ENCODE data around the gene PRKAR1A. TPM values are rescaled to one million over a fixed set of nuclear protein-coding genes. Genes with fewer than 3 reads are reported as not detected.
"Not testable (repeated sequence)": the region's sequence is repeated elsewhere in the genome, so short reads cannot be mapped to it uniquely, and the experiment has no call there.

The PRKAR1A gene
- polyA plus RNA-seq, 3 donors from 2014 or later = 275 to 458 (median 320) TPM

GRCh38 chr17:68579194-68579927, 67.1 kb downstream of the PRKAR1A start:
- no peak for DNase-seq
- no peak overlapping the region for H3K4me3 Mint-ChIP-seq
- no peaks in the 10 kb centered on the region for H3K9me3 Mint-ChIP-seq
- H3K4me1 Mint-ChIP-seq = no peaks in the 10 kb centered on the region
- H3K36me3 Mint-ChIP-seq = no peaks in the 10 kb centered on the region
- H3K27ac Mint-ChIP-seq = no peak overlapping the region
- peaks cover 0 to 1% (median 0%) of the 10 kb centered on the region in 3 donors for H3K27me3 Mint-ChIP-seq (ENCODE audit: low read depth in 3 of 3)

DNA sequence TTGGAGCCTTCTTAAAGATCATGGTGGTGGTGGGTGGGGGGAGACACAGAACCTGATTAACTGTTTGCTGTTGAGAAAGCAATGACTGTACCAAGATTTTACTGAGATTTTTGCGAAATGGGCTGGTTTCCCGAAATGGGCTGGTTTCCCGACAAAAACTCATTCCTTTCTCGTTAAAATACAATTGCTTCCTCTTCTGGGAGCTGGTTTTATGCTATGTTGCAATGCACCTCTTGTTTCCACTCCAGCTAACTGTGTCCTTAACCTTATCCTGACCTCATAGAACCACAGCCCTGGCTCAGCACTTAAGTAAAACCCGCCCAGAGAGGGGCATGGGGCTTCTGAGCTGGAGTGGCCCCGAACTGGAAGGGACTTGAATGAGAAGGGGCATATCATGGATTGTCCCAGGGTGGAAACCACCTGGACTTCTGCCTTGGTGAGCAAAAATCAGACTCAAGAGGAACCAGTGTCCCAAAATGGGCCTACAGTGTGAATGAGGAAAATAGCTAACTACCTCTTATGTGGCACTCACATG, 68.1 kb downstream of the PRKAR1A start:
- no peak overlapping the region for H3K4me3 Mint-ChIP-seq
- H3K27me3 Mint-ChIP-seq (ENCODE audit: low read depth in 3 of 3) = peaks cover 0 to 1% (median 0%) of the 10 kb centered on the region in 3 donors
- H3K9me3 Mint-ChIP-seq = no peaks in the 10 kb centered on the region
- no peak for DNase-seq
- no peaks in the 10 kb centered on the region for H3K36me3 Mint-ChIP-seq
- no peak overlapping the region for H3K27ac Mint-ChIP-seq
- no peaks in the 10 kb centered on the region for H3K4me1 Mint-ChIP-seq

DNA sequence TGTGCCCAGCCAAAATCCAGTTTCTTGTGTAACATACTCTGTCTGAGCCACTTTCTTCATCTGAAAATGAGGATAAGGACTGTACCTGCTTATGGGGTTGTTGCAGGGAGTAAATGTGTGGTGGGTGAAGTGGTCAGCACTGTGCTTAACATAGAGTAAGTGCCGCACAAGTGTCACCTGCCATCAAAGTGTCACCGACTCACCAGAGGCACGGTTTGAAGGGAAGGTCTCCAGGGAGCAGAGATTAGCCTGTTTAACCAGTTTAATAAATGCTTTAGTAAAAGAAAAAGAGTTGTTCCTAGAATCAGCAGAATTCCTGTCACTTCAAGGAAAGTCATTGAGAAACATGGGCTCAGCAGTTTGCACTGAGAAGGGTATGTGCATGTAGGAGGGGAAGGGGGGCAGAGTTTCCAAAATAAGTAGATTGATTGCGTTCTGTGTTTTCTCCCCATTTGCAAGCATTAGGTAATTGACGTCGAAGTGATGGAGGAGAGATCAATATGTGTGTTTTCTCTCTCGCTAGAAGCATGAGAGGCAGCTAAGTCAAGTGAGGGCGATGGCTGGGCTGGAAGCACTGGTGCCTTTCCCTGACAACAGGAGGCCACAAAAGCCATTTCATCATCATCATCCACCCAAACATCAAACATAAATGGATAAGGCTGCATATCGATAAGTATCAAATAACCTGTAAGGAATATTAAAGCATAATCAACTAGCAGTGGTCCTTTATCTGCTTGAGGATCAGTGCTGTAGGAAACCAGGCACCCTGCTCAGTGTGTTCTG, 69.8 kb downstream of the PRKAR1A start:
- Mint-ChIP-seq H3K27ac (no peak overlapping the region), H3K4me1 (no peaks in the 10 kb centered on the region), H3K27me3 (ENCODE audit: low read depth in 3 of 3) (peaks cover 0 to 1% (median 0%) of the 10 kb centered on the region in 3 donors), H3K4me3 (no peak overlapping the region), H3K36me3 (no peaks in the 10 kb centered on the region), H3K9me3 (no peaks in the 10 kb centered on the region)
- no peak for DNase-seq

DNA sequence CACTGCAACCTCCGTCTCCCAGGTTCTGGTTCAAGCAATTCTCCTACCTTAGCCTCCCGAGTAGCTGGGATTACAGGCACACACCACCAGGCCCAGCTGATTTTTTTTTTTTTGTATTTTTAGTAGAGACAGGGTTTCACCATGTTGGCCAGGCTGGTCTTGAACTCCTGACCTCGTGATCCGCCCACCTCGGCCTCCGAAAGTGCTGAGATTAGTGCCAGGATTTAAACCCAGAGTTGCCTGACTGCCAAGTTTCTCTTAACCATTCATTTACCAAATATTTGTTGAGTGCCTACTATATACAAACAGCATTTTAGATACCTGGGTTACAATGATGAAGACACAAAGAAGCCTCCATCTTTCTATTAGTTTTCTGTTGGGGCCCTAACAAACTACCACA, 70.6 kb downstream of the PRKAR1A start:
- H3K36me3 Mint-ChIP-seq; H3K27ac Mint-ChIP-seq; H3K4me1 Mint-ChIP-seq; H3K27me3 Mint-ChIP-seq (ENCODE audit: low read depth in 3 of 3); H3K4me3 Mint-ChIP-seq; DNase-seq; H3K9me3 Mint-ChIP-seq: not testable (repeated sequence)

DNA sequence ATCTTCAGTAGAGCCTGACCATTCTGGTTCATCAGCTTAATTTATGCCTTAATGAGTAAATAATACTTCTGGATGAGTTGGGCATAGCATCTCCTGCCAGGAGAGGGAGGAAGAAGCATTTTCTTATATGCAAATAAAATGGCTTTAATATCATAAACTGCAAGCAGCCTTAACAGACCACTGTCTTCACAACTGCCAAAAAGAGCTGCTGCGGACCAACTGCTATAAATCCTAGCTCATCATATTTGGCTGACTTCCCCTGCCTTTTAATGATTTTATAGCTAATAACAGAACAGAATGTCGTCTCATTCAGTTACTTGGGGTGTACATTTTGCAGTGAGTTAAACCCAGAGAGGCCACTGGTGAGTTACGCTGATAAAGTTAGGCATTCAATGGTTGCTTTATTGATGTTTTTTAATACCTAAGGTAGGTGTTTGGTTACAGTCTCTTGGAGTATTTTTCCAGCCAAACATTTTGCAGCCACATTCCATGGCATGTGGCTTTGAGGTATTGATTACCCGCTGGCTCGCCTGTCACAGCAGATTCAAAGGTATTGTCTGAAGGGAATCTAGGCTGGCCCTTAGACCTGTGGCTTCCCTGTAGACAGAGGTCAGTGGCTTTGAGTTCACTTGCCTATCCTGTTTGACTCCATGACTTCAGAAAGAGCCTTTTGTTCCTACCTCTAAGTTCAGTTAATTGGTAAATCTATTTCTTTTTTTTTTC, 72.5 kb downstream of the PRKAR1A start:
- Mint-ChIP-seq H3K27ac (no peak overlapping the region), H3K36me3 (peaks cover 0 to 5% (median 0%) of the 10 kb centered on the region in 3 donors), H3K4me3 (no peak overlapping the region), H3K27me3 (ENCODE audit: low read depth in 3 of 3) (peaks cover 0 to 1% (median 0%) of the 10 kb centered on the region in 3 donors), H3K4me1 (no peaks in the 10 kb centered on the region), H3K9me3 (no peaks in the 10 kb centered on the region)
- DNase-seq = no peak

DNA sequence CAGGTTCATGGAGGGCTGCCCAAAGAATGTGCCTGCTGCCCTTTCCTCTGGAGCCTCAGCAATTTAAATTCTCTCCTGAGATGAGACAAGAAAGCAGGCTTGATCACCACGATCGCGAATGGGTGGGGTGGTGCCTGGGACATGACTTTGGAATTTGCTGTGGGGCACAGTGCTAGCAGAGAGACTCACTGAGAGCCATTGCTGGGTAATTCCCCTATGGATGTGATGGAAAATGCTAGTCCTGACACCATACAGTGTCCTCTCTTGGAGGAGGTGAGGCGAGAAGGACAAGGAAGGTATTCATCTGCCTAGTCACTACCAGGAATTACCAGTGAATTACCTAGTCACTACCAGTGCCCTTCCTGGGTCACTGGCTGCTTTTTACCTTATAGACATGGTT, 73.4 kb downstream of the PRKAR1A start:
- DNase-seq = no peak
- no peak overlapping the region for H3K27ac Mint-ChIP-seq
- peaks cover 0 to 1% (median 0%) of the 10 kb centered on the region in 3 donors for H3K27me3 Mint-ChIP-seq (ENCODE audit: low read depth in 3 of 3)
- H3K4me3 Mint-ChIP-seq = no peak overlapping the region
- H3K36me3 Mint-ChIP-seq = peaks cover 0 to 5% (median 0%) of the 10 kb centered on the region in 3 donors
- H3K4me1 Mint-ChIP-seq = no peaks in the 10 kb centered on the region
- no peaks in the 10 kb centered on the region for H3K9me3 Mint-ChIP-seq

DNA sequence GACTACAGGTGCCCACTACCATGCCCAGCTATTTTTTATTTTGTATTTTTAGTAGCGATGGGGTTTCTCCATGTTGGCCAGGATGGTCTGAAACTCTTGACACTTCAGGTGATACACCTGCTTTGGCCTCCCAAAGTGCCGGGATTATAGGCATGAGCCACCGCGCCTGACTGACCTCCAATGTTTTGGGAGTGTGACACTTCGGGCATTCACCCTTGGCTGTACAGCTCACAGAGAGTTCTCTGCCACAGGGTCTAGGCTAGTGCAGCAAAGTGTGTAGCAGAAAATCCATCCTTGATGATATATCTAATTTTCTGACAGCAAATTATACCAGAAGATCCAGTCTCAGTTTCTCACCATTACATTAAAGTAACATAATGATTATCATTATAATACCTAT, 74.8 kb downstream of the PRKAR1A start:
- no peak overlapping the region for H3K4me3 Mint-ChIP-seq
- peaks cover 0 to 5% (median 0%) of the 10 kb centered on the region in 3 donors for H3K36me3 Mint-ChIP-seq
- peaks cover 0 to 1% (median 0%) of the 10 kb centered on the region in 3 donors for H3K27me3 Mint-ChIP-seq (ENCODE audit: low read depth in 3 of 3)
- no peak for DNase-seq
- H3K4me1 Mint-ChIP-seq = no peaks in the 10 kb centered on the region
- H3K9me3 Mint-ChIP-seq = no peaks in the 10 kb centered on the region
- H3K27ac Mint-ChIP-seq = no peak overlapping the region

GRCh38 chr17:68587847-68588246, 75.6 kb downstream of the PRKAR1A start:
- Mint-ChIP-seq H3K4me3 (no peak overlapping the region), H3K27me3 (ENCODE audit: low read depth in 3 of 3) (peaks cover 1 to 5% (median 2%) of the 10 kb centered on the region in 3 donors), H3K4me1 (no peaks in the 10 kb centered on the region), H3K36me3 (peaks cover 0 to 5% (median 0%) of the 10 kb centered on the region in 3 donors), H3K27ac (no peak overlapping the region), H3K9me3 (no peaks in the 10 kb centered on the region)
- DNase-seq = no peak

GRCh38 chr17:68588362-68588761, 76.1 kb downstream of the PRKAR1A start:
- Mint-ChIP-seq H3K27ac (no peak overlapping the region), H3K4me3 (no peak overlapping the region), H3K9me3 (no peaks in the 10 kb centered on the region), H3K36me3 (peaks cover 0 to 5% (median 0%) of the 10 kb centered on the region in 3 donors), H3K4me1 (no peaks in the 10 kb centered on the region), H3K27me3 (ENCODE audit: low read depth in 3 of 3) (peaks cover 1 to 8% (median 4%) of the 10 kb centered on the region in 3 donors)
- no peak for DNase-seq

DNA sequence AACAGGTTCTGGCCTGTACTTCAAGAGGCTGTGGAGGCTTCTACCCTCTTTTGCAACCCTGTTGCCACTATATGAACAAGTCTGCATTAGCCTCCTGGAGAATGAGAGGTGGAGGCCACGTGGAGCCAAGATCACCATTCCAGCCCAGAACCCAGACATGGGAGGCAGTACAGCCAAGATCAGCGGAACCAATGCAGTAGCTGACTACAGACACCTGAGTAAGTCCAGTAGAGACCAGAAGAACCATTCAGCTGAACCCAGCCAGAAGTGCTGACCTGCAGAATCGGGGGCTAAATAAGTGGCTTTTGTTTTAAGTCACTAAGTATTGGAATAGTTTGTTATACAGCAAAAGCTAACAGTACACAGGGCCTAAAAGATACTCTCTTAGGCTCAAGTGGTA, 76.9 kb downstream of the PRKAR1A start:
- Mint-ChIP-seq H3K9me3 (no peaks in the 10 kb centered on the region), H3K36me3 (peaks cover 0 to 5% (median 0%) of the 10 kb centered on the region in 3 donors), H3K4me1 (no peaks in the 10 kb centered on the region), H3K4me3 (no peak overlapping the region), H3K27ac (no peak overlapping the region), H3K27me3 (ENCODE audit: low read depth in 3 of 3) (peaks cover 3 to 11% (median 6%) of the 10 kb centered on the region in 3 donors)
- DNase-seq = no peak

DNA sequence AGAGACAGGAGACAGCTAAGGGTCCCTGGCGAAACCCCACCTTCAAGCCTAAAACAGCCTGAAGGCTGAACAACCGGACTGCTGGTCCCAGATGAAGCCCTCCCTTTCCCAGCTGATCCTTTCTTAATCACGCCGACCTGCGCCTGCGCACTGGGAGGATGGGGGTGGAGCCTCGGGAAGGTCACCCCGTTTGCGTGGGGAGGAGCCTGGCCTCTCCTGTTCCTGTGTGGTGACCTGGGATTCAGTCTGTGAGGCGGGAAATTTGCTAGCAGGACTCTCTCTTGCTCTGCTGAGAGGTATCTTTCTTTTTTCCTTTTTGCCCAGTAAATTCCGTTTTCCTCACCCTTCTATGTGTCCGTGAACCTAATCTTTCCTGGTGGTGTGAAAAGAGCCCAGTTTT, 79.4 kb downstream of the PRKAR1A start:
- H3K4me1 Mint-ChIP-seq = peaks cover 1 to 13% of the 10 kb centered on the region in 2 donors
- peaks cover 0 to 5% (median 1%) of the 10 kb centered on the region in 3 donors for H3K36me3 Mint-ChIP-seq
- no peak for DNase-seq
- no peak overlapping the region for H3K27ac Mint-ChIP-seq
- H3K9me3 Mint-ChIP-seq = peaks cover 0 to 2% (median 0%) of the 10 kb centered on the region in 6 donors
- H3K27me3 Mint-ChIP-seq (ENCODE audit: low read depth in 3 of 3) = peaks cover 1 to 15% (median 10%) of the 10 kb centered on the region in 3 donors
- H3K4me3 Mint-ChIP-seq = peak overlapping the region in 1 of 5 donors; percentile 38

- Mint-ChIP-seq H3K9me3 (peaks cover 0 to 2% (median 0%) of the 10 kb centered on the region in 6 donors), H3K27ac (no peak overlapping the region), H3K4me1 (peaks cover 1 to 13% of the 10 kb centered on the region in 2 donors), H3K27me3 (ENCODE audit: low read depth in 3 of 3) (peaks cover 1 to 16% (median 10%) of the 10 kb centered on the region in 3 donors), H3K36me3 (peaks cover 0 to 5% (median 3%) of the 10 kb centered on the region in 3 donors), H3K4me3 (peak overlapping the region in 1 of 5 donors; percentile 38)
- DNase-seq = no peak
Measured at GRCh38 chr17:68592009-68592408, 79.8 kb downstream of the PRKAR1A start.
